Upper lobe of left lung (tissue), 6 donors: Measurements from ENCODE around the gene PKNOX2. TPM values are rescaled to one million over a fixed set of nuclear protein-coding genes. Genes with fewer than 3 reads are reported as not detected.

Source experiments
- ATAC-seq, 2 donors: fragments of 200-7000 bp; cut with Tn5 transposase; one replicate each; pipeline ENCODE4 v1.9.1; 2022; ENCODE audit warnings: mild to moderate bottlenecking in 2 of 2, moderate library complexity in 2 of 2; ENCODE audit not compliant: low FRiP score in 2 of 2
- DNase-seq, 2 donors: peaks; one replicate each; pipeline ENCODE4 v3.0.0-alpha.2; 2019 to 2020
- H3K27ac ChIP-seq, 4 donors: fragments of 200-600 bp; sonication (generic); one replicate each; pipeline ENCODE4 v1.5.1; 2016 to 2019
- H3K27me3 ChIP-seq, 4 donors: fragments of 200-600 bp; sonication (generic); one replicate each; pipeline ENCODE4 v1.5.1; 2017 to 2019
- H3K36me3 ChIP-seq, 4 donors: fragments of 200-600 bp; sonication (generic); one replicate each; pipeline ENCODE4 v1.5.1; 2016 to 2019
- H3K4me1 ChIP-seq, 4 donors: fragments of 200-600 bp; sonication (generic); one replicate each; pipeline ENCODE4 v1.5.1; 2018 to 2019
- H3K4me3 ChIP-seq, 4 donors: fragments of 200-600 bp; sonication (generic); one replicate each; pipeline ENCODE4 v1.5.1; 2017 to 2019; ENCODE audit warnings: mild to moderate bottlenecking in 2 of 4, moderate library complexity in 1 of 4
- H3K9me3 ChIP-seq, 4 donors: fragments of 200-600 bp; sonication (generic); one replicate each; pipeline ENCODE4 v1.5.1; 2018 to 2019
- CTCF ChIP-seq, 6 experiments: fragments of 450-650 bp in 4 of 6; fragments of 200-600 bp in 2 of 6; sonication (generic) in 2 of 6; IDR thresholded peaks; one replicate each; pipeline ENCODE4 v1.5.1; 2016 to 2019; ENCODE audit warnings: antibody characterized with exemption in 6 of 6
- EP300 ChIP-seq, 4 donors: sonication (generic); formaldehyde crosslinking; IDR thresholded peaks; one replicate each; pipeline ENCODE4 v1.5.1; 2017; ENCODE audit warnings: antibody characterized with exemption in 4 of 4, control low read depth in 2 of 4
- POLR2A ChIP-seq, 4 donors: fragments of 450-650 bp; IDR thresholded peaks; one replicate each; pipeline ENCODE4 v1.5.1; 2016 to 2017; ENCODE audit warnings: antibody characterized with exemption in 4 of 4, mild to moderate bottlenecking in 2 of 4
- POLR2AphosphoS5 ChIP-seq, 2 donors: sonication (generic); formaldehyde crosslinking; IDR thresholded peaks; one replicate each; pipeline ENCODE4 v1.5.1; 2017; ENCODE audit warnings: antibody characterized with exemption in 2 of 2
- WGBS, 2 donors: methylation state at CpG; one replicate each; pipeline ENCODE4 v1.1.5; 2017 to 2018; 5-methylcytosine and 5-hydroxymethylcytosine counted together
- total RNA-seq, 6 donors: library from RNA; depleted of rRNA in 4 of 6; stranded (reverse); fragments of >200 nt in 4 of 6; gene quantifications; one replicate each; pipeline versions ENCODE4 v1.1.0 to v1.2.1, GENCODE V29; 2016 to 2021
- donor health status: DM: no; HTN: no; CAD: no; lungs with moderate emphysema.
- donor health status: DM: no; HTN: yes; CAD: no; lungs with severe emphysema.

Gene PKNOX2
- total RNA-seq, 6 donors from 2014 or later, result 2.9 to 15.5 (median 8.4) TPM

- Histone ChIP-seq H3K27me3 (no peaks in the 10 kb centered on the region), H3K4me1 (no peaks in the 10 kb centered on the region), H3K9me3 (no peaks in the 10 kb centered on the region), H3K27ac (no peak overlapping the region), H3K36me3 (no peaks in the 10 kb centered on the region), H3K4me3 (no peak overlapping the region)
- TF ChIP-seq CTCF (IDR thresholded peaks at IDR 0.05) (no peak), POLR2A (IDR thresholded peaks at IDR 0.05) (no peak), EP300 (IDR thresholded peaks at IDR 0.05) (no peak), POLR2AphosphoS5 (IDR thresholded peaks at IDR 0.05) (no peak)
- no peak for DNase-seq
- WGBS, 2 donors, result 84 to 89% methylated on average over 7 of the region's 7 CpGs
- no peak for ATAC-seq
These were observed 121.3 kb downstream of the PKNOX2 start for GRCh38 chr11:125285844-125286243.

GRCh38 chr11:125286486-125286885 lies 121.9 kb downstream of the PKNOX2 start:
- peak overlapping the region in 1 of 4 donors; percentile 50 for H3K27ac ChIP-seq
- TF ChIP-seq EP300 (IDR thresholded peaks at IDR 0.05), result no peak
- TF ChIP-seq CTCF (IDR thresholded peaks at IDR 0.05), result no peak
- TF ChIP-seq POLR2AphosphoS5 (IDR thresholded peaks at IDR 0.05), result no peak
- no peak for TF ChIP-seq POLR2A (IDR thresholded peaks at IDR 0.05)
- H3K36me3 ChIP-seq, result no peaks in the 10 kb centered on the region
- H3K9me3 ChIP-seq, result no peaks in the 10 kb centered on the region
- ATAC-seq, result no peak
- 81 to 84% methylated on average over 6 to 8 of the region's 8 CpGs for WGBS, 2 donors
- H3K27me3 ChIP-seq, result no peaks in the 10 kb centered on the region
- no peak for DNase-seq
- H3K4me1 ChIP-seq, result no peaks in the 10 kb centered on the region
- no peak overlapping the region for H3K4me3 ChIP-seq

GRCh38 chr11:125287491-125288210 lies 123.1 kb downstream of the PKNOX2 start:
- Histone ChIP-seq H3K27me3 (no peaks in the 10 kb centered on the region), H3K27ac (peak overlapping the region in 3 of 4 donors; percentile 40 to 50 (median 42)), H3K9me3 (no peaks in the 10 kb centered on the region), H3K36me3 (no peaks in the 10 kb centered on the region), H3K4me1 (no peaks in the 10 kb centered on the region), H3K4me3 (no peak overlapping the region)
- TF ChIP-seq EP300 (IDR thresholded peaks at IDR 0.05), result no peak
- no peak for TF ChIP-seq POLR2A (IDR thresholded peaks at IDR 0.05)
- no peak for TF ChIP-seq CTCF (IDR thresholded peaks at IDR 0.05)
- no peak for TF ChIP-seq POLR2AphosphoS5 (IDR thresholded peaks at IDR 0.05)
- WGBS, 2 donors, result 63 to 64% methylated on average over 6 to 11 of the region's 11 CpGs
- ATAC-seq (peak in 1 of 2 donors; percentile 48), DNase-seq (no peak)

GRCh38 chr11:125289419-125290098 lies 125.0 kb downstream of the PKNOX2 start:
- no peaks in the 10 kb centered on the region for H3K36me3 ChIP-seq
- H3K4me3 ChIP-seq, result no peak overlapping the region
- H3K27me3 ChIP-seq, result no peaks in the 10 kb centered on the region
- no peak overlapping the region for H3K27ac ChIP-seq
- no peak for TF ChIP-seq POLR2AphosphoS5 (IDR thresholded peaks at IDR 0.05)
- TF ChIP-seq EP300 (IDR thresholded peaks at IDR 0.05), result no peak
- TF ChIP-seq CTCF (IDR thresholded peaks at IDR 0.05), result no peak
- TF ChIP-seq POLR2A (IDR thresholded peaks at IDR 0.05), result no peak
- 46 to 51% methylated on average over 9 of the region's 9 CpGs for WGBS, 2 donors
- no peak for ATAC-seq
- H3K9me3 ChIP-seq, result no peaks in the 10 kb centered on the region
- DNase-seq, result no peak
- H3K4me1 ChIP-seq, result no peaks in the 10 kb centered on the region
